HG02642 (cell line): ENCODE data around the gene KLK12.

ENCODE experiments used
- ATAC-seq: cut with Tn5 transposase; IDR thresholded peaks from one replicate; pipeline ENCODE4 v1.9.1; 2021; ENCODE audit warnings: mild to moderate bottlenecking; ENCODE audit not compliant: unreplicated experiment, poor library complexity

The KLK12 gene

GRCh38 chr19:51034704-51035103 lies at the start of gene KLK12:
TSS of gene KLK12 (minus strand) at chr19:51035002. CDS start at chr19:51034621, 381 bp downstream.
- no peak for ATAC-seq

- ATAC-seq, result no peak
Observed at GRCh38 chr19:51084505-51084904, 49.7 kb upstream of the KLK12 start.

- ATAC-seq, result no peak
Observed at GRCh38 chr19:51083783-51084182, 49.0 kb upstream of the KLK12 start.

GRCh38 chr19:51083181-51083580 lies 48.4 kb upstream of the KLK12 start:
- no peak for ATAC-seq

- no peak for ATAC-seq
Observed at GRCh38 chr19:51082611-51083010, 47.8 kb upstream of the KLK12 start, which contains the start of gene KLK14. TSS of gene KLK14 (minus strand) at chr19:51082887. CDS start at chr19:51082614, 273 bp downstream.

GRCh38 chr19:51081476-51081875 lies 46.7 kb upstream of the KLK12 start:
- no peak for ATAC-seq

- ATAC-seq, result no peak
Observed at GRCh38 chr19:51079481-51080110, 44.8 kb upstream of the KLK12 start.

GRCh38 chr19:51078731-51079130 lies 43.9 kb upstream of the KLK12 start:
- no peak for ATAC-seq

- no peak for ATAC-seq
Observed at GRCh38 chr19:51078104-51078503, 43.3 kb upstream of the KLK12 start.

- no peak for ATAC-seq
Observed at GRCh38 chr19:51076631-51077213, 41.9 kb upstream of the KLK12 start.

- ATAC-seq, result no peak
Observed at GRCh38 chr19:51075998-51076397, 41.2 kb upstream of the KLK12 start.

- ATAC-seq, result no peak
Observed at GRCh38 chr19:51071095-51071405, 36.2 kb upstream of the KLK12 start.

- no peak for ATAC-seq
Observed at GRCh38 chr19:51070334-51071094, 35.7 kb upstream of the KLK12 start.

GRCh38 chr19:51066393-51067186 lies 31.8 kb upstream of the KLK12 start:
- ATAC-seq, result no peak

- ATAC-seq, result no peak
Observed at GRCh38 chr19:51065221-51065960, 30.6 kb upstream of the KLK12 start.

GRCh38 chr19:51064534-51065220 lies 29.9 kb upstream of the KLK12 start, which contains the start of gene KLK13:
TSS of gene KLK13 (minus strand) at chr19:51065092. CDS start at chr19:51065067, 25 bp downstream.
- ATAC-seq, result no peak

- no peak for ATAC-seq
Observed at GRCh38 chr19:51063664-51064063, 28.9 kb upstream of the KLK12 start.

GRCh38 chr19:51060973-51061372 lies 26.2 kb upstream of the KLK12 start:
- no peak for ATAC-seq

- no peak for ATAC-seq
Observed at GRCh38 chr19:51060336-51060735, 25.5 kb upstream of the KLK12 start.
